PFSK-1 (cell line): ENCODE measurements around the gene TXNDC16.

Experiments used
- FOXP2 ChIP-seq: optimal IDR thresholded peaks from 2 replicates; pipeline ENCODE3; 2011; ENCODE audit warnings: borderline replicate concordance, control low read depth, inconsistent platforms; ENCODE audit not compliant: insufficient read depth; ENCODE audit errors: extremely low read length, extremely low read depth
- POLR2AphosphoS5 ChIP-seq: IDR thresholded peaks from 2 replicates; pipeline ENCODE4 v1.6.1; 2012; ENCODE audit warnings: low read depth, mild to moderate bottlenecking, control low read depth, low read length, moderate library complexity
- SIN3A ChIP-seq: IDR thresholded peaks from 2 replicates; pipeline ENCODE4 v1.6.1; 2012; ENCODE audit warnings: mild to moderate bottlenecking, low read length, moderate library complexity, borderline replicate concordance; ENCODE audit not compliant: insufficient read depth
- TAF1 ChIP-seq: IDR thresholded peaks from 2 replicates; pipeline ENCODE4 v1.6.1; 2012; ENCODE audit warnings: low read length, control low read depth, borderline replicate concordance; ENCODE audit not compliant: insufficient read depth
- TF ChIP-seq, protein P1 (sequence below), 2 experiments: IDR thresholded peaks; 2 replicates each; pipeline versions ENCODE4 v1.6.1 to v1.8.0; 2011 to 2012; ENCODE audit warnings: low read depth in 2 of 2, low read length in 2 of 2, control low read depth in 1 of 2, inconsistent platforms in 1 of 2, mild to moderate bottlenecking in 1 of 2, moderate library complexity in 1 of 2; ENCODE audit not compliant: insufficient read depth in 1 of 2

The TXNDC16 gene

DNA sequence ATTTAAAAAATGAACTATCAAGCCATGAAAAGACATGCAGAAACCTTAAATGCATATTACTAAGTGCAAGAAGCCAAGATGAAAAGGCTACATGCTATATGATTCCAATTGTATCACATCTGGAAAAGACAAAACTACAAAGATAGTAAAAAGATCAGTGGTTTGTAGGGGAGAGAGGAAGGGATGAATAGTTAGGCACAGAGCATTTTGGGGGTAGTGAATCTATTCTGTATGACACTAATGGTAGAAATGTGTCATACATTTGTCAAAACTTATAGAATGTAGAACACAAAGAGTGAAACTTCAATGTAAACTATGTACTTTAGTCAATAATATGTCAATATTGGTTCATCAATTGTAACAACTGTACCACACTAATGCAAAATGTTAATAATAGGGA, 20.8 kb downstream of the TXNDC16 start:
- TF ChIP-seq POLR2AphosphoS5 (no peak), FOXP2 (no peak), TAF1 (no peak), SIN3A (no peak)
- TF ChIP-seq, protein P1, sequence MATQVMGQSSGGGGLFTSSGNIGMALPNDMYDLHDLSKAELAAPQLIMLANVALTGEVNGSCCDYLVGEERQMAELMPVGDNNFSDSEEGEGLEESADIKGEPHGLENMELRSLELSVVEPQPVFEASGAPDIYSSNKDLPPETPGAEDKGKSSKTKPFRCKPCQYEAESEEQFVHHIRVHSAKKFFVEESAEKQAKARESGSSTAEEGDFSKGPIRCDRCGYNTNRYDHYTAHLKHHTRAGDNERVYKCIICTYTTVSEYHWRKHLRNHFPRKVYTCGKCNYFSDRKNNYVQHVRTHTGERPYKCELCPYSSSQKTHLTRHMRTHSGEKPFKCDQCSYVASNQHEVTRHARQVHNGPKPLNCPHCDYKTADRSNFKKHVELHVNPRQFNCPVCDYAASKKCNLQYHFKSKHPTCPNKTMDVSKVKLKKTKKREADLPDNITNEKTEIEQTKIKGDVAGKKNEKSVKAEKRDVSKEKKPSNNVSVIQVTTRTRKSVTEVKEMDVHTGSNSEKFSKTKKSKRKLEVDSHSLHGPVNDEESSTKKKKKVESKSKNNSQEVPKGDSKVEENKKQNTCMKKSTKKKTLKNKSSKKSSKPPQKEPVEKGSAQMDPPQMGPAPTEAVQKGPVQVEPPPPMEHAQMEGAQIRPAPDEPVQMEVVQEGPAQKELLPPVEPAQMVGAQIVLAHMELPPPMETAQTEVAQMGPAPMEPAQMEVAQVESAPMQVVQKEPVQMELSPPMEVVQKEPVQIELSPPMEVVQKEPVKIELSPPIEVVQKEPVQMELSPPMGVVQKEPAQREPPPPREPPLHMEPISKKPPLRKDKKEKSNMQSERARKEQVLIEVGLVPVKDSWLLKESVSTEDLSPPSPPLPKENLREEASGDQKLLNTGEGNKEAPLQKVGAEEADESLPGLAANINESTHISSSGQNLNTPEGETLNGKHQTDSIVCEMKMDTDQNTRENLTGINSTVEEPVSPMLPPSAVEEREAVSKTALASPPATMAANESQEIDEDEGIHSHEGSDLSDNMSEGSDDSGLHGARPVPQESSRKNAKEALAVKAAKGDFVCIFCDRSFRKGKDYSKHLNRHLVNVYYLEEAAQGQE (IDR thresholded peaks at IDR 0.05; ENCODE audit: insufficient read depth in 1 of 2, low read depth in 2 of 2, low read length in 2 of 2): no peak

DNA sequence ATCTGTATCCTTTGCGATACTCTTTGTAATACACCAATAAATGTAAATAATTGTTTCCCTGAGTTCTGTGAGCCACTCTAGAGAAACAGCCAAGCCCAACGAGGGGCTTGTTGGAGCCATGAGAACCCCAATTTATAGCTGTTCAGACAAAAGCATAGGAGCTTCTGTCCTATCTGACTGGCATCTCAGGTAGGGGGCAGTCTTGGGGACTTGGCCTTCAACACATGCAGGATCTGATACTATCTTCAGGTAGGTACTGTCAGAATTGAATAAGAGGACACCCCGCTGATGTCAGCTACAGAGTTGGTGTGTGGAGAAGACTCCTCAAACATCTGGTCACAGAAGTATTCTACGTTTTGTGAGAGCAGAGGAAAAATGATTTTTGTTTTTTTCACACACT, 25.3 kb downstream of the TXNDC16 start:
- TF ChIP-seq POLR2AphosphoS5 (no peak), TAF1 (no peak), FOXP2 (no peak), SIN3A (no peak)
- TF ChIP-seq, protein P1 (IDR thresholded peaks at IDR 0.05; ENCODE audit: insufficient read depth in 1 of 2, low read depth in 2 of 2, low read length in 2 of 2): no peak

- no peak for TF ChIP-seq SIN3A
- TF ChIP-seq POLR2AphosphoS5: no peak
- TF ChIP-seq, protein P1 (IDR thresholded peaks at IDR 0.05; ENCODE audit: insufficient read depth in 1 of 2, low read depth in 2 of 2, low read length in 2 of 2): no peak
- TF ChIP-seq TAF1: no peak
- TF ChIP-seq FOXP2: no peak
These were observed 29.5 kb downstream of the TXNDC16 start for GRCh38 chr14:52522581-52523345.

GRCh38 chr14:52522033-52522432, 30.3 kb downstream of the TXNDC16 start:
- TF ChIP-seq TAF1 (no peak), POLR2AphosphoS5 (no peak), SIN3A (no peak), FOXP2 (no peak)
- TF ChIP-seq, protein P1 (IDR thresholded peaks at IDR 0.05; ENCODE audit: insufficient read depth in 1 of 2, low read depth in 2 of 2, low read length in 2 of 2): no peak
